KG1 (cell line): ENCODE measurements around the gene PHYH.
"Not testable (repeated sequence)": the region's sequence is repeated elsewhere in the genome, so short reads cannot be mapped to it uniquely, and the experiment has no call there.

Source experiments
- DNase-seq: peaks from one replicate; lab custom pipeline; 2025; lab: John Stamatoyannopoulos, UW

PHYH gene

GRCh38 chr10:13270877-13271551 lies 28.9 kb downstream of the PHYH start:
- no peak for DNase-seq

- no peak for DNase-seq
These were observed 31.0 kb downstream of the PHYH start for GRCh38 chr10:13268841-13269240.

- DNase-seq, result no peak
These were observed 31.6 kb downstream of the PHYH start for GRCh38 chr10:13268310-13268709.

GRCh38 chr10:13263591-13263990 lies 36.3 kb downstream of the PHYH start:
- DNase-seq, result no peak

GRCh38 chr10:13262433-13262832 lies 37.4 kb downstream of the PHYH start:
- DNase-seq, result no peak

GRCh38 chr10:13257621-13258140 lies 42.2 kb downstream of the PHYH start:
- no peak for DNase-seq

- DNase-seq, result no peak
These were observed 43.2 kb downstream of the PHYH start for GRCh38 chr10:13256627-13257026.

GRCh38 chr10:13253726-13254125 lies 46.1 kb downstream of the PHYH start:
- DNase-seq, result no peak

GRCh38 chr10:13247784-13248183 lies 52.1 kb downstream of the PHYH start:
- DNase-seq, result no peak

GRCh38 chr10:13247246-13247645 lies 52.6 kb downstream of the PHYH start:
- DNase-seq, result no peak

GRCh38 chr10:13242260-13242659 lies 57.6 kb downstream of the PHYH start:
- not testable (repeated sequence) for DNase-seq

- DNase-seq, result no peak
These were observed 58.3 kb downstream of the PHYH start for GRCh38 chr10:13241613-13242012.

- DNase-seq, result no peak
These were observed 59.9 kb downstream of the PHYH start for GRCh38 chr10:13239923-13240322.

- no peak for DNase-seq
These were observed 61.4 kb downstream of the PHYH start for GRCh38 chr10:13238271-13239077.

- no peak for DNase-seq
These were observed 63.2 kb downstream of the PHYH start for GRCh38 chr10:13236638-13237037.

GRCh38 chr10:13234736-13235135 lies 65.1 kb downstream of the PHYH start:
- not testable (repeated sequence) for DNase-seq

GRCh38 chr10:13234172-13234571 lies 65.7 kb downstream of the PHYH start, which contains the start of gene UCMA:
UCMA (minus strand) TSS chr10:13234374; CDS start chr10:13234258, 116 bp downstream.
- no peak for DNase-seq

- no peak for DNase-seq
These were observed 66.5 kb downstream of the PHYH start for GRCh38 chr10:13233358-13233757.

GRCh38 chr10:13231808-13232207 lies 68.1 kb downstream of the PHYH start:
- DNase-seq, result no peak

GRCh38 chr10:13231190-13231589 lies 68.7 kb downstream of the PHYH start:
- DNase-seq, result no peak
